ENCODE measurements around the gene FMNL3. TPM values are rescaled to one million over a fixed set of nuclear protein-coding genes. Genes with fewer than 3 reads are reported as not detected.

Gene FMNL3
- polyA plus RNA-seq, 1 donor from 2014 or later = 9.3 TPM

DNA sequence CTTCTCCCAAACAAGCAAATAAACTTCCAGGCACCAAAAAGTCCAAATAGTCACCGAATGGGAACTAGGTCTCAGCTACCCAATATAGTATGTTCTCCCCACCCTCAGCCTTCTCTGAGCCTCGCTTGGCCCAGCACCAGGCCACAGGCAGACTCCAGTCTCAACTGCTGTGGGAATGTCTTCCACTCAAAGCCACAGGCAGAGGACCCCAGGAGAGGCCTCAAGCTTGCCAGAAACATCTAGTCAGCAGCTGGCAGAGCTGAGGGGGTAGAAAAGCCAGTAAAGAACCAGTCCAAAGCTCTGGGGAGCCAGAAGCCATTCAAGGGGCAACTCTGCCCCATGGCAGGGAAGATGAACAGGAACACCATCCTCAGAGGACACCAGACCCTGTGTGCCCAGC is 41.8 kb downstream of the FMNL3 start:
- no peaks in the 10 kb centered on the region for H3K36me3 ChIP-seq (ENCODE audit: insufficient read depth, low read length)
- TF ChIP-seq MXI1 (conservative IDR thresholded peaks at IDR 0.05; ENCODE audit: poor library complexity, severe bottlenecking) (no peak), TAF1 (IDR thresholded peaks at IDR 0.05; ENCODE audit: low read depth) (no peak), SMC3 (conservative IDR thresholded peaks at IDR 0.05; ENCODE audit: poor library complexity) (no peak), POLR2AphosphoS5 (IDR thresholded peaks at IDR 0.05) (no peak), EZH2 (IDR thresholded peaks at IDR 0.05; ENCODE audit: borderline replicate concordance, insufficient read depth, low read length, poor library complexity, severe bottlenecking) (no peak)
- TF ChIP-seq, protein P1, sequence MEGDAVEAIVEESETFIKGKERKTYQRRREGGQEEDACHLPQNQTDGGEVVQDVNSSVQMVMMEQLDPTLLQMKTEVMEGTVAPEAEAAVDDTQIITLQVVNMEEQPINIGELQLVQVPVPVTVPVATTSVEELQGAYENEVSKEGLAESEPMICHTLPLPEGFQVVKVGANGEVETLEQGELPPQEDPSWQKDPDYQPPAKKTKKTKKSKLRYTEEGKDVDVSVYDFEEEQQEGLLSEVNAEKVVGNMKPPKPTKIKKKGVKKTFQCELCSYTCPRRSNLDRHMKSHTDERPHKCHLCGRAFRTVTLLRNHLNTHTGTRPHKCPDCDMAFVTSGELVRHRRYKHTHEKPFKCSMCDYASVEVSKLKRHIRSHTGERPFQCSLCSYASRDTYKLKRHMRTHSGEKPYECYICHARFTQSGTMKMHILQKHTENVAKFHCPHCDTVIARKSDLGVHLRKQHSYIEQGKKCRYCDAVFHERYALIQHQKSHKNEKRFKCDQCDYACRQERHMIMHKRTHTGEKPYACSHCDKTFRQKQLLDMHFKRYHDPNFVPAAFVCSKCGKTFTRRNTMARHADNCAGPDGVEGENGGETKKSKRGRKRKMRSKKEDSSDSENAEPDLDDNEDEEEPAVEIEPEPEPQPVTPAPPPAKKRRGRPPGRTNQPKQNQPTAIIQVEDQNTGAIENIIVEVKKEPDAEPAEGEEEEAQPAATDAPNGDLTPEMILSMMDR (IDR thresholded peaks at IDR 0.05; ENCODE audit: poor library complexity, severe bottlenecking) = no peak
- no peak overlapping the region for H3K4me3 ChIP-seq (ENCODE audit: low read length)
- H3K9ac ChIP-seq (ENCODE audit: low read length) = no peak overlapping the region
- H3K9me2 ChIP-seq (ENCODE audit: insufficient read depth, low read length) = no peaks in the 10 kb centered on the region
- H3K9me3 ChIP-seq (ENCODE audit: low read length) = no peaks in the 10 kb centered on the region
- no peaks in the 10 kb centered on the region for H3K27me3 ChIP-seq (ENCODE audit: insufficient read depth, low read depth, low read length)
- no peak overlapping the region for H3K27ac ChIP-seq (ENCODE audit: low read length)
- H3F3A ChIP-seq (ENCODE audit: insufficient read depth, low read length, poor library complexity, severe bottlenecking) = no peaks in the 10 kb centered on the region
- no peak overlapping the region for H2AFZ ChIP-seq (ENCODE audit: low read depth, low read length)
- no peaks in the 10 kb centered on the region for H4K20me1 ChIP-seq (ENCODE audit: insufficient read depth)
- no peak overlapping the region for H3K4me2 ChIP-seq (ENCODE audit: low read length)
- H3K79me2 ChIP-seq (replicated peaks; ENCODE audit: insufficient read depth, low read length) = no peaks in the 10 kb centered on the region

DNA sequence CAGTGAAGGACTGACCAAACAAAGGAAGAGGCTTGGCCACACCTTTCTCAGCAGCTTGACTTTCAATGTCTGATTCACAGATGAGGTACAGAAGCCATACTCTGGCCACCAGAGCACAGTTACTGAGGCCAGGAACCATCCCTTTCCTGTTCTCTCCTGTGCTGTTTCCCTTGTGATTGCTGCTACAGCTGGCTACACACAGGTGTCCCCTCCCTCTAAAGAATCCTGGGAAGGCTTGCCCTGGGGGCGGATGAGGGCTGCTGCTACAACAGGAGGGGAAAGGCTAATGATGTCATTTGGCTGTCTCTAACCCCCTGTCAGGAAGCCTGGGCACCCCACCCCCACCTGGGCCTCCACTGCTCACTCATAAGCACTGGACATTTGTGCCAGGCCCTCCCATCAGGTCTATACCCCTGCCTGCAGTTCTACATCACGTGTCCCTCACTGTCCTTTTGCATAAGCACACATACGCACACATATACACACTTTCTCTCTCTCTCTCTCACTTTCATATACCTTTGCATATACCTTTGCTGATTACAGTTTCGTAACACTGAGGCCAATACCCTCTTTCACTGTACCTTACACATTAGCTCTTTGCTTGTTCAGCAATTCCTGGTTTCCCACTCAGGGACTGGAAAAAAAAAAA is 42.5 kb downstream of the FMNL3 start:
- TF ChIP-seq, protein P2, sequence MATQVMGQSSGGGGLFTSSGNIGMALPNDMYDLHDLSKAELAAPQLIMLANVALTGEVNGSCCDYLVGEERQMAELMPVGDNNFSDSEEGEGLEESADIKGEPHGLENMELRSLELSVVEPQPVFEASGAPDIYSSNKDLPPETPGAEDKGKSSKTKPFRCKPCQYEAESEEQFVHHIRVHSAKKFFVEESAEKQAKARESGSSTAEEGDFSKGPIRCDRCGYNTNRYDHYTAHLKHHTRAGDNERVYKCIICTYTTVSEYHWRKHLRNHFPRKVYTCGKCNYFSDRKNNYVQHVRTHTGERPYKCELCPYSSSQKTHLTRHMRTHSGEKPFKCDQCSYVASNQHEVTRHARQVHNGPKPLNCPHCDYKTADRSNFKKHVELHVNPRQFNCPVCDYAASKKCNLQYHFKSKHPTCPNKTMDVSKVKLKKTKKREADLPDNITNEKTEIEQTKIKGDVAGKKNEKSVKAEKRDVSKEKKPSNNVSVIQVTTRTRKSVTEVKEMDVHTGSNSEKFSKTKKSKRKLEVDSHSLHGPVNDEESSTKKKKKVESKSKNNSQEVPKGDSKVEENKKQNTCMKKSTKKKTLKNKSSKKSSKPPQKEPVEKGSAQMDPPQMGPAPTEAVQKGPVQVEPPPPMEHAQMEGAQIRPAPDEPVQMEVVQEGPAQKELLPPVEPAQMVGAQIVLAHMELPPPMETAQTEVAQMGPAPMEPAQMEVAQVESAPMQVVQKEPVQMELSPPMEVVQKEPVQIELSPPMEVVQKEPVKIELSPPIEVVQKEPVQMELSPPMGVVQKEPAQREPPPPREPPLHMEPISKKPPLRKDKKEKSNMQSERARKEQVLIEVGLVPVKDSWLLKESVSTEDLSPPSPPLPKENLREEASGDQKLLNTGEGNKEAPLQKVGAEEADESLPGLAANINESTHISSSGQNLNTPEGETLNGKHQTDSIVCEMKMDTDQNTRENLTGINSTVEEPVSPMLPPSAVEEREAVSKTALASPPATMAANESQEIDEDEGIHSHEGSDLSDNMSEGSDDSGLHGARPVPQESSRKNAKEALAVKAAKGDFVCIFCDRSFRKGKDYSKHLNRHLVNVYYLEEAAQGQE (IDR thresholded peaks at IDR 0.05; ENCODE audit: borderline replicate concordance) = no peak
- TF ChIP-seq MXI1 (conservative IDR thresholded peaks at IDR 0.05; ENCODE audit: poor library complexity, severe bottlenecking) = no peak
- TF ChIP-seq EP300 (conservative IDR thresholded peaks at IDR 0.05; ENCODE audit: poor library complexity, severe bottlenecking) = no peak
- TF ChIP-seq SMC3 (conservative IDR thresholded peaks at IDR 0.05; ENCODE audit: poor library complexity) = no peak
- TF ChIP-seq, protein P1 (IDR thresholded peaks at IDR 0.05; ENCODE audit: poor library complexity, severe bottlenecking) = no peak
- no peak for TF ChIP-seq POLR2AphosphoS5 (IDR thresholded peaks at IDR 0.05)
- no peak for TF ChIP-seq TAF1 (IDR thresholded peaks at IDR 0.05; ENCODE audit: low read depth)
- no peak for TF ChIP-seq EZH2 (IDR thresholded peaks at IDR 0.05; ENCODE audit: borderline replicate concordance, insufficient read depth, low read length, poor library complexity, severe bottlenecking)
- TF ChIP-seq RAD21 (conservative IDR thresholded peaks at IDR 0.05) = no peak
- Histone ChIP-seq H3K4me3 (ENCODE audit: low read length) (no peak overlapping the region), H4K20me1 (ENCODE audit: insufficient read depth) (no peaks in the 10 kb centered on the region), H2AFZ (ENCODE audit: low read depth, low read length) (no peak overlapping the region), H3K79me2 (replicated peaks; ENCODE audit: insufficient read depth, low read length) (no peaks in the 10 kb centered on the region), H3K9me3 (ENCODE audit: low read length) (no peaks in the 10 kb centered on the region), H3K4me2 (ENCODE audit: low read length) (no peak overlapping the region), H3K27ac (ENCODE audit: low read length) (no peak overlapping the region), H3K36me3 (ENCODE audit: insufficient read depth, low read length) (no peaks in the 10 kb centered on the region), H3F3A (ENCODE audit: insufficient read depth, low read length, poor library complexity, severe bottlenecking) (no peaks in the 10 kb centered on the region), H3K9me2 (ENCODE audit: insufficient read depth, low read length) (no peaks in the 10 kb centered on the region), H3K27me3 (ENCODE audit: insufficient read depth, low read depth, low read length) (no peaks in the 10 kb centered on the region), H3K9ac (ENCODE audit: low read length) (no peak overlapping the region)
